ENCODE data around the gene AGBL5.

DNA sequence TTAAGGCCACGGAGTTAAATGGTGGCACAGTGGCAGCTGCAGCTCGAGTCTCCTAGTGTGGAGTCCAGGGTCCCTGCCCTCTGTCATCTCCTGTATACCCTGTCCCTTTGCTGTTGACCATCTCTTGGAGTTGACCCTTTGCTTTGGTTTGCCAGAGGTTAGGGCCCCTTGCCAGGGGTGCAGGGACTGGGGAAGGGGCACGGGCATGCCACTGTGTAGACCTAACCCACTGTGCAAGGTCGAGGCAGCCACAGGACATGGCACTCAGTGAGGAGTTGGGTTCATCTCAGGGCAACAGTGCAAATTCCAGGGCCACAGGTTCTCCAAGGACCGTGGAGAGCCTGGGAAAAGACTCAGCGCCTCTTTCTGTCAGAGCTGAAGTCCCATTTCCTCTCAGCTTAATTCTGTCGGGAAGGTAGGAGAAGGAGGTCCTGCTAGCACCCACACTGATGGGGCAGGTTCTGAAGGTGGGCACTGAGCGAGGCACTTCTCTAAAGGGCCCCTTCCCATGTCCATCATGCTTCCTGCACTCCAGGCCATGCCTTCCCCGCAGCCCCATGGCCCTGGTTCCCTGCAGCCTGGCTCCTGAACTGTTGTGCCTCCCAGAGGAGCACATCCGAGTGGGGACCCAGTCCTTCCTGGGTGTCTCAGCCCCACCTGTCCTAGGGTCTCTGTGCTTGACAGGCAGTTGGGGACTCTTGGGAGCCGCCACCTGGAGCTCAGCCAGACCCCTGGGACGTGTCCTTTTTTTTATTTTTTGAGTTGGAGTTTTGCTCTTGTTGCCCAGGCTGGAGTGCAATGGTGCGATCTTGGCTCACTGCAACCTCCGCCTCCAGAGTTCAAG lies 37.9 kb downstream of the AGBL5 start:
- TF ChIP-seq, protein P1, sequence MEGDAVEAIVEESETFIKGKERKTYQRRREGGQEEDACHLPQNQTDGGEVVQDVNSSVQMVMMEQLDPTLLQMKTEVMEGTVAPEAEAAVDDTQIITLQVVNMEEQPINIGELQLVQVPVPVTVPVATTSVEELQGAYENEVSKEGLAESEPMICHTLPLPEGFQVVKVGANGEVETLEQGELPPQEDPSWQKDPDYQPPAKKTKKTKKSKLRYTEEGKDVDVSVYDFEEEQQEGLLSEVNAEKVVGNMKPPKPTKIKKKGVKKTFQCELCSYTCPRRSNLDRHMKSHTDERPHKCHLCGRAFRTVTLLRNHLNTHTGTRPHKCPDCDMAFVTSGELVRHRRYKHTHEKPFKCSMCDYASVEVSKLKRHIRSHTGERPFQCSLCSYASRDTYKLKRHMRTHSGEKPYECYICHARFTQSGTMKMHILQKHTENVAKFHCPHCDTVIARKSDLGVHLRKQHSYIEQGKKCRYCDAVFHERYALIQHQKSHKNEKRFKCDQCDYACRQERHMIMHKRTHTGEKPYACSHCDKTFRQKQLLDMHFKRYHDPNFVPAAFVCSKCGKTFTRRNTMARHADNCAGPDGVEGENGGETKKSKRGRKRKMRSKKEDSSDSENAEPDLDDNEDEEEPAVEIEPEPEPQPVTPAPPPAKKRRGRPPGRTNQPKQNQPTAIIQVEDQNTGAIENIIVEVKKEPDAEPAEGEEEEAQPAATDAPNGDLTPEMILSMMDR (IDR thresholded peaks at IDR 0.05; ENCODE audit: low read length), result no peak
- TF ChIP-seq EZH2 (optimal IDR thresholded peaks at IDR 0.05; ENCODE audit: low read depth, low read length), result no peak
- no peak for TF ChIP-seq EZH2phosphoT487 (IDR thresholded peaks at IDR 0.05; ENCODE audit: low read length)

Data from MM.1S (cell line).